GM21515 (cell line): ENCODE measurements around the gene SWAP70.

Experiments used
- ATAC-seq: cut with Tn5 transposase; IDR thresholded peaks from one replicate; pipeline ENCODE4 v1.9.1; 2021; ENCODE audit not compliant: unreplicated experiment

SWAP70 gene

GRCh38 chr11:9748361-9748970, 84.6 kb downstream of the SWAP70 start:
- peak; percentile 61 for ATAC-seq

GRCh38 chr11:9750551-9750950, 86.7 kb downstream of the SWAP70 start:
- ATAC-seq: no peak

GRCh38 chr11:9752091-9752490, 88.2 kb downstream of the SWAP70 start:
- ATAC-seq: no peak

- no peak for ATAC-seq
Observed at GRCh38 chr11:9753021-9753420, 89.1 kb downstream of the SWAP70 start.

GRCh38 chr11:9754010-9754471, 90.2 kb downstream of the SWAP70 start:
- ATAC-seq: no peak

- ATAC-seq: no peak
Observed at GRCh38 chr11:9755561-9756185, 91.8 kb downstream of the SWAP70 start.

GRCh38 chr11:9756461-9756860, 92.6 kb downstream of the SWAP70 start:
- no peak for ATAC-seq

GRCh38 chr11:9756878-9757277, 93.0 kb downstream of the SWAP70 start:
- ATAC-seq: no peak

GRCh38 chr11:9757809-9758636, 94.1 kb downstream of the SWAP70 start:
- ATAC-seq: peak; percentile 61

GRCh38 chr11:9758637-9759518, 95.0 kb downstream of the SWAP70 start:
- peak; percentile 29 for ATAC-seq

GRCh38 chr11:9759519-9760192, 95.8 kb downstream of the SWAP70 start:
- no peak for ATAC-seq

- no peak for ATAC-seq
Observed at GRCh38 chr11:9760193-9760575, 96.3 kb downstream of the SWAP70 start.

- ATAC-seq: no peak
Observed at GRCh38 chr11:9761441-9761945, 97.6 kb downstream of the SWAP70 start.

GRCh38 chr11:9762531-9762930, 98.7 kb downstream of the SWAP70 start:
- ATAC-seq: no peak

- no peak for ATAC-seq
Observed at GRCh38 chr11:9763301-9763700, 99.4 kb downstream of the SWAP70 start.

GRCh38 chr11:9765320-9766101, 101.6 kb downstream of the SWAP70 start:
- no peak for ATAC-seq

GRCh38 chr11:9769621-9770020, 105.7 kb downstream of the SWAP70 start:
- ATAC-seq: no peak

GRCh38 chr11:9771071-9771511, 107.2 kb downstream of the SWAP70 start:
- no peak for ATAC-seq

- no peak for ATAC-seq
Observed at GRCh38 chr11:9772218-9772617, 108.3 kb downstream of the SWAP70 start.
